ENCODE measurements around the gene ZNF69.

ZNF69 gene

GRCh38 chr19:11950312-11950711 lies 62.7 kb downstream of the ZNF69 start:
- no peak for DNase-seq (ENCODE audit: low read depth in 4 of 4, low spot score in 1 of 4)

Data from stimulated activated CD4-positive, alpha-beta T cell treated with anti-CD3 and anti-CD28 coated beads, Interleukin-1b, Interleukin-23, amount 100 ng/mL, for 24 hours (primary cell).